Liver (tissue), 3 donors: Measurements from ENCODE around the gene INTS12.

Experiments used
- CTCF ChIP-seq: fragments of 150-350 bp; IDR thresholded peaks from 2 replicates; pipeline ENCODE4 v1.5.1; 2017; ENCODE audit warnings: improper control_type of control experiment, low read depth, low read length; ENCODE audit not compliant: missing input control
- GABPA ChIP-seq, 2 donors: IDR thresholded peaks in 1 of 2; conservative IDR thresholded peaks in 1 of 2; 2 replicates each; pipeline ENCODE4 v1.6.1; 2016; ENCODE audit warnings: antibody characterized with exemption in 2 of 2, mild to moderate bottlenecking in 1 of 2, moderate library complexity in 1 of 2
- JUND ChIP-seq, 2 donors: IDR thresholded peaks; 2 replicates each; pipeline ENCODE4 v1.6.1; 2016; ENCODE audit warnings: antibody characterized with exemption in 2 of 2
- MAX ChIP-seq: IDR thresholded peaks from 2 replicates; pipeline ENCODE4 v1.6.1; 2016; ENCODE audit warnings: antibody characterized with exemption
- RAD21 ChIP-seq, 2 donors: IDR thresholded peaks; 2 replicates each; pipeline ENCODE4 v1.6.1; 2016; ENCODE audit warnings: antibody characterized with exemption in 2 of 2, mild to moderate bottlenecking in 2 of 2
- RXRA ChIP-seq, 2 donors: IDR thresholded peaks; 2 replicates each; pipeline ENCODE4 v1.6.1; 2017 to 2018; ENCODE audit warnings: antibody characterized with exemption in 2 of 2, mild to moderate bottlenecking in 1 of 2
- SP1 ChIP-seq: IDR thresholded peaks from 2 replicates; pipeline ENCODE4 v1.6.1; 2018; ENCODE audit warnings: antibody characterized with exemption, mild to moderate bottlenecking
- TAF1 ChIP-seq: conservative IDR thresholded peaks from 2 replicates; pipeline ENCODE4 v1.6.1; 2016; ENCODE audit warnings: antibody characterized with exemption, mild to moderate bottlenecking
- YY1 ChIP-seq: IDR thresholded peaks from 2 replicates; pipeline ENCODE4 v1.6.1; 2016; ENCODE audit warnings: antibody characterized with exemption, mild to moderate bottlenecking
- TF ChIP-seq, protein P1 (sequence below): IDR thresholded peaks from 2 replicates; pipeline ENCODE4 v1.6.1; 2016; ENCODE audit warnings: antibody characterized with exemption
- TF ChIP-seq, protein P2 (sequence below): IDR thresholded peaks from 2 replicates; pipeline ENCODE4 v1.6.1; 2016; ENCODE audit warnings: antibody characterized with exemption, mild to moderate bottlenecking
- donor health status: healthy.
- donor health status: healthy.

- no peak for TF ChIP-seq RAD21 (IDR thresholded peaks at IDR 0.05)
- no peak for TF ChIP-seq CTCF
- no peak for TF ChIP-seq MAX
- TF ChIP-seq YY1 = no peak
- no peak for TF ChIP-seq RXRA (IDR thresholded peaks at IDR 0.05)
- TF ChIP-seq, protein P1, sequence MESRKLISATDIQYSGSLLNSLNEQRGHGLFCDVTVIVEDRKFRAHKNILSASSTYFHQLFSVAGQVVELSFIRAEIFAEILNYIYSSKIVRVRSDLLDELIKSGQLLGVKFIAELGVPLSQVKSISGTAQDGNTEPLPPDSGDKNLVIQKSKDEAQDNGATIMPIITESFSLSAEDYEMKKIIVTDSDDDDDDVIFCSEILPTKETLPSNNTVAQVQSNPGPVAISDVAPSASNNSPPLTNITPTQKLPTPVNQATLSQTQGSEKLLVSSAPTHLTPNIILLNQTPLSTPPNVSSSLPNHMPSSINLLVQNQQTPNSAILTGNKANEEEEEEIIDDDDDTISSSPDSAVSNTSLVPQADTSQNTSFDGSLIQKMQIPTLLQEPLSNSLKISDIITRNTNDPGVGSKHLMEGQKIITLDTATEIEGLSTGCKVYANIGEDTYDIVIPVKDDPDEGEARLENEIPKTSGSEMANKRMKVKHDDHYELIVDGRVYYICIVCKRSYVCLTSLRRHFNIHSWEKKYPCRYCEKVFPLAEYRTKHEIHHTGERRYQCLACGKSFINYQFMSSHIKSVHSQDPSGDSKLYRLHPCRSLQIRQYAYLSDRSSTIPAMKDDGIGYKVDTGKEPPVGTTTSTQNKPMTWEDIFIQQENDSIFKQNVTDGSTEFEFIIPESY = no peak
- TF ChIP-seq, protein P2, sequence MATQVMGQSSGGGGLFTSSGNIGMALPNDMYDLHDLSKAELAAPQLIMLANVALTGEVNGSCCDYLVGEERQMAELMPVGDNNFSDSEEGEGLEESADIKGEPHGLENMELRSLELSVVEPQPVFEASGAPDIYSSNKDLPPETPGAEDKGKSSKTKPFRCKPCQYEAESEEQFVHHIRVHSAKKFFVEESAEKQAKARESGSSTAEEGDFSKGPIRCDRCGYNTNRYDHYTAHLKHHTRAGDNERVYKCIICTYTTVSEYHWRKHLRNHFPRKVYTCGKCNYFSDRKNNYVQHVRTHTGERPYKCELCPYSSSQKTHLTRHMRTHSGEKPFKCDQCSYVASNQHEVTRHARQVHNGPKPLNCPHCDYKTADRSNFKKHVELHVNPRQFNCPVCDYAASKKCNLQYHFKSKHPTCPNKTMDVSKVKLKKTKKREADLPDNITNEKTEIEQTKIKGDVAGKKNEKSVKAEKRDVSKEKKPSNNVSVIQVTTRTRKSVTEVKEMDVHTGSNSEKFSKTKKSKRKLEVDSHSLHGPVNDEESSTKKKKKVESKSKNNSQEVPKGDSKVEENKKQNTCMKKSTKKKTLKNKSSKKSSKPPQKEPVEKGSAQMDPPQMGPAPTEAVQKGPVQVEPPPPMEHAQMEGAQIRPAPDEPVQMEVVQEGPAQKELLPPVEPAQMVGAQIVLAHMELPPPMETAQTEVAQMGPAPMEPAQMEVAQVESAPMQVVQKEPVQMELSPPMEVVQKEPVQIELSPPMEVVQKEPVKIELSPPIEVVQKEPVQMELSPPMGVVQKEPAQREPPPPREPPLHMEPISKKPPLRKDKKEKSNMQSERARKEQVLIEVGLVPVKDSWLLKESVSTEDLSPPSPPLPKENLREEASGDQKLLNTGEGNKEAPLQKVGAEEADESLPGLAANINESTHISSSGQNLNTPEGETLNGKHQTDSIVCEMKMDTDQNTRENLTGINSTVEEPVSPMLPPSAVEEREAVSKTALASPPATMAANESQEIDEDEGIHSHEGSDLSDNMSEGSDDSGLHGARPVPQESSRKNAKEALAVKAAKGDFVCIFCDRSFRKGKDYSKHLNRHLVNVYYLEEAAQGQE = no peak
- TF ChIP-seq SP1 = no peak
- TF ChIP-seq TAF1 = no peak
- no peak for TF ChIP-seq JUND (IDR thresholded peaks at IDR 0.05)
- TF ChIP-seq GABPA (IDR thresholded peaks at IDR 0.05 in 1 of 2, conservative IDR thresholded peaks at IDR 0.05 in 1 of 2) = no peak
These were observed 56.1 kb downstream of the INTS12 start for GRCh38 chr4:105652286-105652888.
